WTC11 (cell line): ENCODE measurements around the gene C4BPA.

Experiments
- CTCF ChIP-seq: fragments of 200-600 bp; IDR thresholded peaks from 2 replicates; pipeline ENCODE4 v1.8.0; 2022; ENCODE audit warnings: antibody characterized with exemption
- E2F4 ChIP-seq: sonication (generic); formaldehyde crosslinking; IDR thresholded peaks from 2 replicates; pipeline ENCODE4 v1.8.1; 2022; ENCODE audit warnings: low read depth, mild to moderate bottlenecking, moderate library complexity, missing genetic modification reagents, borderline replicate concordance
- GRHL2 ChIP-seq: fragments of 250-450 bp; sonication (Bioruptor Pico); IDR thresholded peaks from 2 replicates; pipeline ENCODE4 v1.8.0; 2022; ENCODE audit warnings: mild to moderate bottlenecking, moderate library complexity; ENCODE audit not compliant: insufficient replicate concordance, severe bottlenecking
- USF1 ChIP-seq: sonication (generic); formaldehyde crosslinking; IDR thresholded peaks from 2 replicates; pipeline ENCODE4 v1.8.0; 2022; ENCODE audit warnings: mild to moderate bottlenecking, missing genetic modification reagents
- ZNF121 ChIP-seq: sonication (generic); formaldehyde crosslinking; IDR thresholded peaks from 2 replicates; pipeline ENCODE4 v1.8.0; 2023; ENCODE audit warnings: missing genetic modification reagents
- ZNF423 ChIP-seq: fragments of 250-450 bp; sonication (Bioruptor Pico); IDR thresholded peaks from 2 replicates; pipeline ENCODE4 v2.1.2; 2022; ENCODE audit warnings: mild to moderate bottlenecking, moderate library complexity

GRCh38 chr1:207151920-207152319 lies 47.9 kb downstream of the C4BPA start:
- TF ChIP-seq CTCF (no peak), GRHL2 (no peak), ZNF121 (no peak), E2F4 (CRISPR knock-in tag) (no peak), USF1 (CRISPR knock-in tag) (no peak), ZNF423 (CRISPR knock-in tag) (no peak)
